Measurements from ENCODE around the gene PNPLA1.

Gene PNPLA1

DNA sequence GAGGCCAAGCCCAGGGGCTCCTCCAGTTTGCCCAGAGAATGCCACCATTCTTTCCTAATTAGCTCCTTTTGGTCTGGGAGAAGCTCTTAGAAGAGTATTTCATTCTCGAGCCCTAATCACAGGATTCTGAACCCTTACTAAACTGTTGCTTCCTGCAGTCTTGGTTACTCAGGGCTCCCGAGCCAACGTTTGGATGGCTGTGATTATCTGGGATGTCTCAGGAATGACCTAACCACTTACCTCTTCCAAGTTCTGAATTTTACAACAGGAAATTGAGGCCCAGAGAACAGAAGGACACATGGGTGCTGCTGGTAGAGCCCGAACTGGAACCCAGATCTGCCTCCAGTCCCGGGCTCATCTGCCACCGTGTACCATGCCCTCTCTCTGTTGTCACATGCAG is 22.2 kb upstream of the PNPLA1 start:
- DNase-seq, result no peak

DNA sequence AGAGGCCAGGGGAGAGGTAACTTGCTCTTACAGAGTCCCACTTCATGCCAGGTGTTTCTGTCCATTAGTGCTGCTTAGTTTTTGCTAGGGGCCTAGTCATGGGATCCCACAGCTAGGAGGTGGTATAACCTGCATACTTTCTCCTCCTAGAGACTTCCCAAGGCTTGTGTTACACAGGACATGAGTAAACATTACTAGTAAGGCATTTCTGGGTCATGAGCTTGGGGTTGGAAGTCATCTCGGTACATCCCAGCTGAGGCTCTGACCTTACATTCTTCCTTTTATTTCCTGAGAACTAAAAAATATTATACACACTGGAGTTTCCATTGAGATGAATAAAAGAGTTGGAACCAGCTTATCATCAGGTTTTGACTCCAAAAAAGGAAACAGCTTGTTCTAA is 20.9 kb upstream of the PNPLA1 start:
- no peak for DNase-seq

DNA sequence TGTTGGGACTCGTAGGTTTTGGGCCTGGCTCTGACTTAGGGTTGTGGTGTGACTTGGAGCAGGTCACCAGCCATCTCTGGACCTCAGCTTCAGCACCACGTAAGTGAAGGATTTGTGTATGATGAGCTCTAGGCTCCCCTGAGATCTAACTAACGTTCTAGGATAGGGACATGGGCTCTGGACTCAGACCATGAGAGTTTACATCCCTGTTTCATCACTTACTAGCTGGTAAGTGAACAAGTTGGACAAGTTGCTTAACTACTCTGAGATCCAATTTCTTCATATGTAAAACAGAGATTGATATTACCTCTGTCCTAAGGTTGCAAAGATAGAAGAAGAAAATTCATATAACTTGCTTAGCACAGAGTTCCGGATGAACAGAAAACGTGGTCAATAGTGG is 20.3 kb upstream of the PNPLA1 start:
- DNase-seq, result no peak

GRCh38 chr6:36252005-36252404 is 17.9 kb upstream of the PNPLA1 start:
- DNase-seq, result no peak

DNA sequence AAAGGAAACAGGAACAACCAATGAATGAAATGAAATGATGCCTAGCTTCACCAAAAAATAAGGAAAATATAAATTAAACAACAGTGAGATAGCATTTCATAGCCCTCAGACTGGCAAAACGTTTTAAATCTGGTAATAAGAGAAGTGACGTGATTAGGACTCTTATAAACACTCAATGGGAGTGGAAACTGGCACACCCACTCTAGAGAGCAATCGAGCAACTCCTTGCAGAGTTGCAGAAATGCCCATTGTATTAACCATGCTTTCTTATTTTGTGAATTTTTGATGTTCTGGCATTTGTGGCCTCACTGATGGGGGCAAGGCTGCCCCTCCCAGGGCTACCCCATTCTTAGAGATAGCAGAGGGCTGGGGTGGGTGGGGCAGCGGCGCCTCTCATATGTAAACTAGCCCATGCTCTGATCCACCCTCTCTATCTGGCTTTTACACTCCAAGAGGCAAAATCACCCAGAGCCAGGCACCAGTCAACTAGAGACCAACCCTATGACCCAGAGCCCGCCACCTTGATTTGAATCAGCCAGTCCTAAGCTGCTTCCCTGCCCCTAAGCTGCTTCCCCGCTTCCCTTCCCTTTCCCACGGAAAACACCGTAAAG is 6.4 kb upstream of the PNPLA1 start:
- no peak for DNase-seq

GRCh38 chr6:36265744-36266143 is 4.1 kb upstream of the PNPLA1 start:
- DNase-seq, result no peak

DNA sequence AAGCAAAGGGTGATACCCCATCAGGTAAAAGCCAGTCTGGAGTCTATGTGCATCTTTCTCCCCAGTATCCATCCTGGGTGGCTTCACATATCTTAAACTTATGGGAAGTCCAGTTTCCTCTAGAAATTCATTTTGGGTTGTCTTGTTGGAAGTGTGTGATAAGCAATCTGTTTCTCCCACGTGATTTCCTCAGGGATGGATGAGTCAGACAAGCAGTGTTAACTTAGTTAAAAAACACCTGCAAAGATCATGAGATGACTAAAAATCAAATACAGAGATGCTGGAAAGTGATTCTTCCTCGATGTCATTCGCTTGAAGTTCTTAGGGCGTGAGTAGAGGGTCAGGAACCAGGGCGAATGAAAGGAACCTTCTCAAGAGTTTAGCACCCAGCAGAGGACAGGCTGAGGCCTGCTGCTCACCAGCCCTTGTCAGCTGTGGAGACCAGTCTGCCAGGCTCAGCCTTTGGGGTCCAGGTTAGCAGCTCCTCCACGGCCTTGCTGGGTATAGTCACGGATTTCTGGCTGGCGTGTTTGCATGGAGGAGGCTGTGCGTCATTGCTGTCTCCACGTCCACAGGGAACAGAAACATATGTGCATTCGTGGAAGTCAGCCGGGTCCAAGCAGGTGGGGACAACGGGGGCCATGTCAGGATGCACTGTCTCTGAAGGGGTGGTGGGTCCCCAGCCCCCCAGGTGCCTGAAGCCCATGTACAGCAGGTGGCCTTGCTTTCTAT is 2.8 kb upstream of the PNPLA1 start:
- no peak for DNase-seq

DNA sequence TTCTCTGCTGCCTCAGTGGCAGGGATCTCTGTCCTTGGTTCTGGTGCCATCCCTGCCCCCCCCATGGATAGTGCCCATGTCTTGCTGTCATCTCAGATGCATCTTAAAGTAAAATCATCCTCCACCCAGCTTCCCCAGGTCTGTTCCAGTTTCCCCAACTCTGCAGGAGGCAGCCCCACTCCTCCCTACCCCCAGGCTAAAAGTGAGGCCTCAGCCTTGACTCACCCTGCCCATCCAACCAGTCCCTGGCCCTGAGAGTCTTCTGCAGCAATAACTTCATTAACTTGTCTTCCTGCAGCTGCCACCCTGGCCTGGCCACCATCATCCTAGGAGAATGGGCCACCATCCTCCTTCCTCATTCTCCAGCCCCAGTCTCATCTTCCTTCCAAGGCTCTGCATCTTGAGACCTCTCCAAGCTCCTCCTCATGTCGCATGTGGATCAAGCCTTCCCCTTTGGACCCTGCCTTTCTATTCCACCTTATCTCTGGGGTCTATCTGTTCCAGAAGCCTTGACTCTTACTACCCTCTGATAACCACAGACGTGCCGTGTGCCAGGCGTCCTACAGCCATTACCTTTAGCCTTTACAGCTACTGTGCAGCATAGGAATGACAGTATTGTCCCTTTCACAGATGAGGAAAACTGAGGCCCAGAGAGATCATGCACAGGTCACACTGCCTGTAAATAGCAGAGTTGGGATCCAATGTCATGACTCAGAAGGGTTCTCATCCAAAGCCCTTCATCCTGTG is 2.0 kb upstream of the PNPLA1 start:
- DNase-seq, result no peak

DNA sequence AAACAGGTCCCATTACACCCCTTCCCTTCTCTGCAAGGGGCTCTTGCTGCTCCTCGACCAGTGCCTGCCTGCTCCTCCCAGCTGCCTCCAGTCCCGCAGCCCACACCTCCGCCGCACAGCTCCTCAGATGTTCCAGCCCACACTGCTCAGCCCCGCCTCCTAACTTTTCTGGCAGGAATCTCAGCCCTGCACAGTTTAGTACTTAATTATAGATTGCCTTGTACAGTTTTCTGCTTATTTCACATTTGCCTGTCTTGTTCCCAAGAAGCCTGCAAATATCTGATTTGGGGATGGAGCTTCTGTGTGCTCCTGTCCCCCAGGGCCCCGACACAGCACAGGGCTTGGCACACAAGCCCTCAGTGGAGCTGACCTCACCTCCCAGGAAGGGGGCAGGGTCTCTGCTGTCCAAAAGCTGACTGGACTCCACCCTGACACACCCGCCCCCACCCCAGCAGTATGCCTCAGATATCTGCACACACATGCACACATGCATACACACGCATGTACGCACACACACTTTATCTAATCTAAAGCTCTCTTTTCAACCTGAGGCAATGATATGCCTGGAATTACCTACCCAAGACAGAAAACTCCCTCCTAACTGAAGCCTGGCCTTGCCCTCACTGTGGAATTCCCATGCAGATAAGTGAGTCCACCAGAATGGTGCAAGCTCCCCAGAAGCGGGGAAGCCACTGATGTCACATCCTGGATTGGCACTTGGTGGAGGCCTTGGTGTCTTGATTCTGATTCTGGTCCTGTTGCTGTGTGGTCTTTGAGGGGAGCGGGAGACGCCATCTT is 1.2 kb upstream of the PNPLA1 start:
- no peak for DNase-seq

DNA sequence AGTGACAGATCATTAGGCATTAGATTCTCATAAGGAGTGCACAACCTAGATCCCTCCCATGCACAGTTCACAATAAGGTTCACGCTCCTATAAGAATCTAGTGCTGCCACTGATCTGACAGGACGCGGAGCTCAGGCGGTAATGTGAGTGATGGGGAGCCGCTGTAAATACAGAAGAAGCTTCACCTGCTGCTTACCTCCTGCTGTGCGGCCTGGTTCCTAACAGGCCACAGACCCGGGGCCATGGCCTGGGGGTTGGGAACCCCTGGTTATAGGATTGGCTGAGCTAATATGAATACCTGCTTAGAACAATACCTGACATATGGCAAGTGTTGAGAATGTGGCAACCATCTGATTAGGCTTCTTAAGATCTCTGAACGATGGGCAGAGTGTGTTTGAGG is 2.4 kb downstream of the PNPLA1 start:
- no peak for DNase-seq

GRCh38 chr6:36273067-36273466 is 3.2 kb downstream of the PNPLA1 start:
- DNase-seq, result no peak

GRCh38 chr6:36273802-36274514 is 4.1 kb downstream of the PNPLA1 start:
- DNase-seq, result no peak

DNA sequence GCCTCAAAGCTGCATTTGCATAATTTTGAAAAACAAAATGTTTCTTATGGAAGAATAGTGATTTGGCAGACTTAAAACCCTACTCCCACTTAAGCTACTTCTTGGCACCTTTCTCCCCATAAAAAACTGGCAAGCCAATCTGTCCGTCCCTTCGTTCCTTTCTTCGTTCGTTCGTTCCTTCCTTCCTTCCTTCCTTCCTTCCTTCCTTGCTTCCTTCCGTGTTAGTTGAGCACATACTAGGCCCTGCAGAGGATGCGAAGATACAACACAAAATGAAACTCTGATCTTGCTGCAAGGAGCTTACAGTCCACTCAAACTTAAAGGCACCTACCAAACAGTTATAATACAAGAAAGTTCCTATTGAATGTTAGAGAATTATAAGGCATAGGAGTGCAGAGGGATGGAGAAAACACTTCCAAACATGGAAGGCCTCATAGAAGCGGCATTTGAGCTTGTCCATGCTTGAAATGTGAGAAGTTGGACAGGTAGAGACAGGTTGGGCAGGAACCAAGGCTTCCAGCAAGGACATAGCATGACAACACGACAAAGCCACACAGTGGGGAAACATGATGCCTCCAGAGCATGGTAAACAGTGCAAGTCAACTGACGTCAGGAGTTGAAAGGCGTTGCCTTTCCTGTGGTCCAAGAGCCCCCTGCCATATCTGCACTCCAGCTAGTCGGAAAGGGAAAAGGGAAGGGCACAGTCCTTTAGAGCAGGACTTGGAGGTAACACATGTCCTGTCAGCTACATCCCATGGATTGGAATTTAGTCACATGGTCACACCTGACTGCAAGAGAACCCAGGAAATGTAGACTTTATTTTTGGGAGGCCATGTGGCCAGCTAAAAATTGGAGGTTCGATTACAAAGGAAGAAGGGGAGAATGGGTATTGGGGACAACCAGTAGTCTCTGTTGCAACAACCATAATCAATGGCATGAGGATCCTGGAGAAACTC is 7.0 kb downstream of the PNPLA1 start:
- DNase-seq, result no peak

- DNase-seq, result no peak
Measured at GRCh38 chr6:36277946-36278470, 8.1 kb downstream of the PNPLA1 start.

- no peak for DNase-seq
Measured at GRCh38 chr6:36280467-36280866, 10.6 kb downstream of the PNPLA1 start.

DNA sequence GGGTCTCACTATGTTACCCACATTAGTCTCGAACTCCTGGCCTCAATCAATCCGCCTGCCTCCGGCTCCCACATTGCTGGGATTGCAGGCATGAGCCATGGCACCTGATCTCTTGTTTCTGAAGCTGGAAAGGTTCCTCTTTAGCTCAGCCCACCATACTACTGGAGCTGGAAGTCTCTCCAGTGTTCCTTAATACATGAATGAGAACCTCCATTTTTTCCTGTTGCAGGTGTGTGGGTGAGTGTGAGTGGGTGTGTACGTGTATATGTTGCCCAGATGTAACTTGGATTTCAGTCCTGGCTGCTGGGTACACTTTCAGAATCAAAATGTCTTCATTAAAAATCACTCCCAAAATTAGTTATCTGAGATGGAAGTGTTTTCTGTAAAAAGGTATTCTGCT is 11.1 kb downstream of the PNPLA1 start:
- DNase-seq, result no peak

GRCh38 chr6:36283608-36284007 is 13.7 kb downstream of the PNPLA1 start:
- no peak for DNase-seq

DNA sequence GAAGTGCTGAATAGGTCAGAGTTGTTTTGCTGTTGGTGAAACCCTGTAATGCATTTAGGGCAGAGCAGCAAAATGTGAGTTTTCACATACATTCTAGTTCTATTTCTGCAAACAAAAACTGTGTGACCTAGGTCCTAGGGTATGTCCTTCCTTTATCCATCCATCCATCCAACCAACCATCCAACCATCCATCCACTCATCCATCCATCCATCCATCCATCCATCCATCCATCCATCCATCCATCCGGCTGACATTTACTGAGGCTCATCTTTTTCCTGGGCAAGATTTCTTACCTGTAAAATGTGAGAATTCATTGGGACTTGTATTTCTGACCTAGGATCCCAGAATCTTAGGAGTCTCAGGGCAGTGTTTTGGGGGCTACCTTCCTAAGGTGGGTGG is 14.5 kb downstream of the PNPLA1 start:
- no peak for DNase-seq

DNA sequence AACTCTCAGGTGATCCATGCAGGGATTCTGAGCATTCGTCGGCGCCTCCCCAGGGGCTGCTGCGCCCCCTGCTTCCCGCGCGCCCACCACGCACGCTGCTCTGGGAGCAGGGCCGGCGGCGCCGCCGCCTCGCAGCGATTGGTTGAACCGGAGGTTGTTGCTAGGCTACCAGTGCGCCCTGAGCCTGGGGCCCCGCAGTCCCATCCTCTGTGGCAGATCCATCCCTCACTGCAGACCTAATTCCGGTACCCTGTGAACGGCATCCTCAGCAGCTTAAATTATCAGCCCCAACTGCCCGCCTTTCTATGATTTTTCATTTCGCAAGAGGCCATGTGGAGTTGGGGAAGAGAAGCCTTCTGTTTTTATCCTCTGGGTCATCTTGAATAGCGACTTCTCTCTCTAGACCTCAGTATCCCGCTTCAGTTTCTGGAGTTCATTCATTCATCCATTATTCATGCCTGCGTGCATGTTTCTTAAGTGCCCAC is 15.4 kb downstream of the PNPLA1 start:
- DNase-seq, result no peak

- DNase-seq, result no peak
Measured at GRCh38 chr6:36285797-36286196, 15.9 kb downstream of the PNPLA1 start.

DNA sequence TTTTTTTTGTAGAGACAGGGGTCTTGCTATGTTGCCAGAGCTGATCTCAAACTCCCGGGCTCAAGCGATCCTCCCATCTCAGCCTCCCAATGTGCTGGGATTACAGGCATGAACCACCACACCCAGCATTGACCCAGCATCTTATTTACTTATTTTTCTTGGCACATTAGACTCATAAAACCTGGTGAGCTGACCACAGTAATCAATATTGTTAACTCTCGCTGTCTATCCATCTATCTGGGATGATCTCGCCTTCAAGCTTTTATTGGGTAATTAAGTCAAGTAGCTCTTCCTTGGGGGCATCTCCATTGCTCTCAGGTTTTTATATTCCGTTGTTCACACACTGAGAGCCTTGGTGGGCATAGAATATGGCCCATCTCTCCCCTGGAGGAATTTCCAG is 17.0 kb downstream of the PNPLA1 start:
- no peak for DNase-seq

Data from stimulated activated CD4-positive, alpha-beta T cell treated with anti-CD3 and anti-CD28 coated beads, Interleukin-4, amount 100 ng/mL, for 1 hour (primary cell).